ENCODE measurements around the gene MAP9.
"Not testable (repeated sequence)": the region's sequence is repeated elsewhere in the genome, so short reads cannot be mapped to it uniquely, and the experiment has no call there.

- not testable (repeated sequence) for TF ChIP-seq CTCF, POLR2A (IDR thresholded peaks at IDR 0.05)
Observed at GRCh38 chr4:155312027-155312426, 64.7 kb downstream of the MAP9 start.

All from testis (tissue), 2 donors.